HG03095 (cell line): ENCODE results near the gene CCDC167.
"Not testable (repeated sequence)": the region's sequence is repeated elsewhere in the genome, so short reads cannot be mapped to it uniquely, and the experiment has no call there.

Experiments used
- ATAC-seq: cut with Tn5 transposase; IDR thresholded peaks from one replicate; pipeline ENCODE4 v1.9.1; 2021; ENCODE audit warnings: moderate library complexity; ENCODE audit not compliant: unreplicated experiment

CCDC167 gene

DNA sequence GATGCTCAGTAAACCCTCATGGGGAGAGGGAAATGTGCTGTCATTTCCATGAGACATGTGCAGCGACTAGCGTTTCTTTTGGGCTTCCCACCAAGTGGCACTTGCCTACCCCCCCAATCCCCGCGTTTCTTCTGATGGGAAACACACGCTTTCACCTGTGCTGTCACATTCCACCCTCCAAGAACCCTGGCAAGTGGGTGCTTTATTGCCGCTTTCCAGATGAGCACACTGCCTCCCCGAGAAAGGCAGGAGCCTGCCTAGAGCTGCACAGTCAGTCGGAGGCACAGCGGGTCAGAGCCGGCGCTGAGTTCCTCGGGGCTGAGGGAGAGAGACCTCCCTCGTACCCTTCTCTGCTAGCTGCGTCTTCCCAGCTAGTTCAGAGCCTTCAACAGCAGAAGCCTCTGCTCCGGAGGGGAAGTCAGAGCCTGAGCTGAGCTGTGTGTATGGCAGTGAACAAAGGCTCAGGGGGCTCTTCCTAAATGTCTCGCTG, 12.3 kb upstream of the CCDC167 start:
- ATAC-seq = no peak

- ATAC-seq = no peak
These were observed 11.5 kb upstream of the CCDC167 start for GRCh38 chr6:37511201-37511600.

GRCh38 chr6:37507690-37508421, 8.2 kb upstream of the CCDC167 start:
- ATAC-seq = no peak

- ATAC-seq = no peak
These were observed 7.4 kb upstream of the CCDC167 start for GRCh38 chr6:37507077-37507476.

DNA sequence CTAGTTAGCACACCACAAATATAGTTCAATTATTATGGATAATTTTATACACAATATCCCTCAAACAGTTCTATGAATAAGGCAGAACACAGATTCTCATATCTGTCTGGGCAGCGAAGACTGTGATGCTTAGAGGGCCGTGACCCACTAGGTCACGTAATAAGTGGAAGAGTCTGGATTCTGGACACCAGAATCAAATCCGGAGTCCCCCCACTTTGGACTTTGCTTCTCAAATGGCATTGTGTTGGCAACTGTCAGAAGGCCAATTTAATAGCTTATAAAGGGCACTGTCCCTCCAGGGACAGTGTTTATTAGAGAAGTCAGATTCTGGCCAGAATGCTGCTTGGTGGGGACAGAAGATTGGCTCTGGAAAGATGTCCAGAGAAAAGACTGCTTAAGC, 6.8 kb upstream of the CCDC167 start:
- ATAC-seq = no peak

GRCh38 chr6:37504024-37504423, 4.3 kb upstream of the CCDC167 start:
- no peak for ATAC-seq

- ATAC-seq = no peak
These were observed 3.7 kb upstream of the CCDC167 start for GRCh38 chr6:37503309-37503965.

DNA sequence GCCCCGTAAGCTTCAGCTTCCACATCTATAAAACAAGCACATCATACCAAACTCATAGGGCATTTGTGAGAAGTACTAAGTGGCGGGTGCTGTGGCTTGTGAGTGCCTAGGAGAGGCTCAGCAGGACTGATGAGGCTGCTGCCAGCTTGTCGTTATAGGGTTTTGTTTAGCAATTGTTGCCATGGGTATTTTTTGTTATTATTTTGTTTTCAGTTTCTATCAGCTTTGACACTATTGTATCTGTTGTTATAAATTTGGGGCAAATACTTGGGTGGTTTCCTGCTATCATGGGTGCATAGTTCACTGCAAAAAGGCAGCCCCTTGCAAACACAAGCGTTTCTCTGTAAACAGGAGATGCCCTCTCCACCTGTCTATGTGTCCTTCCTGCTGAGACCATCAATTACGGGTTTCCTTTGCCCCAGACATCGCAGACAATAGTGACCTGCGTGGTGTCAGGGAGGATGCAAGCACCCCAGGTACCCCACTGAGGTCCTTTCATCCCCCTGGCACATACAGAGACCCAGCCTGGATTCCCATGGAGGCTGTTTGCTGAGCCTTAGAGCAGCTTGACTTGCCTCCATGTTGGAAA, 3.1 kb upstream of the CCDC167 start:
- no peak for ATAC-seq

DNA sequence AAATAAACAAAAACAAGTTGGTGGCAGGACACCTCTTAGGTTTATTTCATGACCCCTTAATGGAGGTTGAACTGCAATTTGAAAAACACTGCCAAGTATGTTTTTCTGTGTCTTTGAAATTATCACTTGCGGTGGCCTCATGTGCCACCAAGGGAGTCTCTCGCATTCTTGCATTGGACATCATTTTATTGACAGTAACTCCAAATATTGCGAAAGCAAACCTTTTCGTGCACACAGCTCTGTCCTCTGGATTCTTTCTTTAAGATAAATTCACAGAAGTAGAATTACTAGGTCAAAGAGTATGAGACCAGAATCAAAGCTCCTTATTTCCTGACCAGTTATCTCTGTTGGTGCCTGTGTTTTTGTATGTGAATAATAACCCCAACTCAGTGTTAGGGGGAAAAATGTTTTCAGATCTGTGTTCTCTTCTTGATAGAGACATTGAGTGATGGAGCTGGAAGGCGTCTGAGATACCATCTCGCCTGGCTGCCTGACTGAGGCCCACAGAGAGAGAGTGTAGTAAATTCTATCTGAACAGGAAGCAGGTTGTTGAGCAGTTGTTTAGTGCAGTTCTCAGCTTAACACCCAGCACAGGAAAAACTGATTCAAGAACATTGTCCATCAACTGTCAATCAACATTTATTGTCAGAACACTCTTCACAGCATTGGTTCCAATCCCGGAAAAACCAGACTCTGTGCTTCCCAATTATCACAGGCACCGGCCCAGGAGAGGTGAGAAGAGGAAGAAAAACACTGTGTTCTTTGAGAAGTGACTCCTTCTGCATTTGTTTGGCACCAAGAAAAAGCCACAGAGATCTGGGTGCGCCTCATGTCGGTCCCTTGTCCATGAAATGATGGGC, 2.2 kb upstream of the CCDC167 start:
- no peak for ATAC-seq

DNA sequence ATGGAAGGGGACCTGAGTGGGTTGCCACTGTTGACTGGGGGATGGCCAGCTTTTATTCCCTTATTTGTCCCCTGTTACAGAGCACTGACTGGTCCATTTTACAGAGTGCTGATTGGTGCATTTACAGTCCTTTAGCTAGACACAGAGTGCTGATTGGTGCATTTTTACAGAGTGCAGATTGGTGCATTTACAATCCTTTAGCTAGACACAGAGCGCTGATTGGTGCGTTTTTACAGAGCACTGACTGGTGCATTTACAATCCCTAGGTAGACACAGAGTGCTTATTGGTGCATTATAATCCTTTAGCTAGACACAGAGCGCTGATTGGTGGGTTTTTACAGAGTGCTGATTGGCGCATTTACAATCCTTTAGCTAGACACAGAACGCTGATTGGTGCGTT, 1.2 kb upstream of the CCDC167 start:
- not testable (repeated sequence) for ATAC-seq

DNA sequence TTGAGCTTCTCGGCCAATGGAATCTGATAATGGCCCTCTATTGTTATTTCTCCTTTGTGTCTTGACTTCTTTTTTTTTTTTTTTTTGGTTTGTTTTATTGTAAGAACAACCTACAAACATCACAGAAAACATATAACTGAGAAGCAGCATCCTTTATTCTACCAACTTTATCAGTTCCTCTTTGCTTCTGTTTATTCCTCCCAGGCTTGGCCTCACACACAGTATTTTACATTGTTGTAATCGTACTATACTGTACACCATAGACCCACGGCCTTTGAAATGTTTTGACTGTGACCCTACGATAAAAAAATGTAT, 558 bp upstream of the CCDC167 start:
- ATAC-seq = no peak

DNA sequence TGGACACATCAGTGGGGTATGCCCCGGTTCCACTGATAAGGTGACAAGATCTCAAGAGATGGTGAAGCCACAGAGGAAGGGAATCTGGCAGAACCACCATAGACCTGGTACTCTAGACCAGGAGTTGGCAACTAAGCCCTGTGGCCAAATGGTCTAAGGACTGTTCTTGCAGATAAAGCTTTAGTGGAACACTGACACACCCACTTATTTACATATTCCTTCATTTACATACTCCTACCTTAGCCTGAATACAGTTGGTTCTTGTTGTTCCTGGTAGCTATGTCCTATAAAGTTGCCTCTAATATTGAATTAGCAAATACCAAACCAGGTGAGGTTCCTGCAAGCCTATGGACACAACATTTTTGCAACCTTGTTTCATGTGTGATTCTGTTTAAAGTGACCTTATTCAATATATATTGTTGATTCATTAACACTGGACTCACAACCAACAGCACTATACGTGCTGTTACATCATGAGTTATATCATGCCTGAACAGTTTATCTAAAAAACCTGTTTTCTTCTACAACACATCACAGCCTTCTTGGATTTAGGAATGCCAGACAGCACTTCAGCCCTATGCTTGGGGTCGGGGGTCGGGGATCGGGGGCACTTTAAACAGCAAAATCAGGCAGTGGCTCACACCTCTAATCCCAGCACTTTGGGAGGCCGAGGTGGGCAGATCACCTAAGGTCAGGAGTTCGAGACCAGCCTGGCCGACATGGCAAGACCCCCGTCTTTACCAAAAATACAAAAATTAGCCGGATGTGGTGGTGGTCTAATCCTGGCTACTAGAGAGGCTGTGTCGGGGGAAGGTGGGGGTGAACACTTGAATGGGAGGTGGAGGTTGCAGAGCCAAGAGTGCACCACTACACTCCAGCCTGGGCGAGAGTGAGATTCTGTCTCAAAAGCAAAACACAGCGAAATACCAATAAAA, 2.5 kb downstream of the CCDC167 start:
- no peak for ATAC-seq

DNA sequence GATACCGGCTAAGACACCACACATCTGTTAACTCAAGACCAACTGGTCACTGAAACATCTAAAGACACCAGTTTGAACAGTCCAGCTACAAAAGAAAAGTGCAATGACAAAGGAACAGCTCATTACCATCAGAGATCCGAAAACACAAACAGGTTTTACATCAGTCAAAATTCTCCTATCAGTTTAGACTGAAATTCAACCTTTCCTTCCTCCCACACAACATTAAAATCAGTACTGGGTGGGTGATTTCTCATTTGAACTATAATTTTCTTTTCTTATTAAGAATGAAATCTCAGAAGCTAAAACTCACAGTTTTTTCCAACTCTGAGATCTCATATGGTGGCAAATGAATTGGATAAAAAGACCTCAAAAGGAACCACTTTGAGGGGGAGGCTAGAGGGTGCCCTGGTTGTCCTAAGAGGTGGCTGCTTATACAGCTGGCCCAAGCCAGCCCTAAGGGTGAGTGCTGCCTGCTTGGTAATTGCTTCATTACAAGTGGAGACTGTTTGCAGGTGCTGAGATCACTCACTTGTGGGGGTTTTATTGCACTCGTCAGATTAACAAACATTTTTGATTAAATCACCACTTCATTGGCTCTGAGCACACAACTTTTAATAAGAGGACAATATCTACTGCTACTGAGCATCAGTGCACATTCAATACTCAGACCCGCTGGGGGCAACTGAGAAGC, 4.3 kb downstream of the CCDC167 start:
- ATAC-seq = no peak

DNA sequence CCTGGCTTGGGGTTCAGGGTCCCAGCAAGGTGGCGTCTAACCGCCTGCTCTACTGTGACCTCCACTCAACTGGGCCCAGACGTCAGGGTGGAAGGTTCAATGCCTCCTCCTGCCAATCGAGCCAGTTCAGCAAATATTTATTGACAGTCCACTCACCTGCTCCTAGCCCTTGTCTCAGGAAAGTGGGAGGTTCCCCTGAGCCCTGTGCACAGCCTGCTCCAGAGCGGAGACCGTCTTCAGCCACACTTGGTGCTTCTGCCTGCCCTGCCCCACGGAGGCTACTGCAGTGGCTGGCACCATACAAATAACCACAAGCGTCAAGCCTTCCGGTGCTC, 6.1 kb downstream of the CCDC167 start:
- ATAC-seq = no peak

- ATAC-seq = no peak
These were observed 6.6 kb downstream of the CCDC167 start for GRCh38 chr6:37492991-37493660.

- ATAC-seq = no peak
These were observed 7.3 kb downstream of the CCDC167 start for GRCh38 chr6:37492236-37492972.

DNA sequence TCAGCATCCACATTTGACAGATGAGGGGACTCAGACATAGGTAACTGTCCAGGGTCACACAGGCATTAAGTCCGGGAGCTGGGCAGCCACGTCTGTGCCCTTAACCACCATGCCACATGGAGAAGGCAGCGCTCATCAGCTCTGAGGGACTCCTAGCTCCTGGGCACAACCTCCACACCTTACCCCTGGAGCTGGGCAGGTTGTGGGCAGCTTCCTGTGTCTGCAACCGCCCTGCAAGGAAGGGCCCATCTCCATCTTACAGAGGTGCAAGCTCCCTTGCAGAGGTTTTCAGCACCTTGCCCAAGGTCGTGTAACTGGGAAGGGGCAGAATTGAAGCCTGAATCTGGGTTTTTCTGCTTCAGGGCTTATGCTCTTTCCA, 7.9 kb downstream of the CCDC167 start:
- ATAC-seq = no peak

GRCh38 chr6:37491171-37491829, 8.4 kb downstream of the CCDC167 start:
- ATAC-seq = no peak
